HG03159 (cell line): ENCODE data around the gene ARPIN.
"Not testable (repeated sequence)": the region's sequence is repeated elsewhere in the genome, so short reads cannot be mapped to it uniquely, and the experiment has no call there.

Experiments
- ATAC-seq: cut with Tn5 transposase; IDR thresholded peaks from one replicate; pipeline ENCODE4 v1.9.1; 2021; ENCODE audit warnings: mild to moderate bottlenecking, moderate library complexity; ENCODE audit not compliant: unreplicated experiment

The ARPIN gene

DNA sequence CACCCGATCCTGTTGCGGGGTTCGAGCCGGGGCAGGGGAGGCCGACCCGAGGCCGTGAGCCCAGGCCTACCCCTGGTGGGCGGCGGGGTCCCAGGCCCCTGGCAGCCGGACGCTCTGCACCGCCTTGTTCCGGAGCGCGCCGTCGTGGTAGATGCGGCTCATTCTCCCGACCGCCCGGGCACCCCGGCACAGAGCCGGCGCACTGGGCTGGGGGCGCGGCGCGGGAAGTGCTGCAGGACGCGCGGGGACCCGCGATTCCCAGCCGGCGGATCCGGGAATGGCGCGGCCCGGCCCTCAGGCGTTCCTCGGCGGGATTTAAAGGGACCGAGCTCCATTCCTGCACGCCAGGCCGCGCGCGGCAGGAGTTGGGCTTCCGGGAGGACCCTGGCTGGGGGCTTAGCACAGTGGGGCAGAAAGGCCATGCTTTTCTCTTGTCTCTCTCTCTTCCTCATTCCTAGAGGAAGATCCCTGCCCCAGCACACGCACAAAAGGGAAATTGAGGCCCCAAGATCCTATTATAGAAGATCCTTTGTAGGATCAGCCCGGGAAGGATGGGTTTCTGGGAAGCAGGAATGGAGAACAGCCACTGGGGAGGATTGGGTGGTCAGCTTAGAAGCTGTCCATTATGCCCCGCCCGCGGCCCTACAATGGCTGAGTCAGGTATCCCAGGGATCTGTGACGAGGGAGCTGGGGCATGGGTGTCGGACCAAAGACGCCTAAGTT is at the start of gene ARPIN:
ARPIN (minus strand) TSS at position 279 of the 723 bp plus-strand sequence; CDS start at position 162, 117 bp downstream.
- ATAC-seq = no peak

DNA sequence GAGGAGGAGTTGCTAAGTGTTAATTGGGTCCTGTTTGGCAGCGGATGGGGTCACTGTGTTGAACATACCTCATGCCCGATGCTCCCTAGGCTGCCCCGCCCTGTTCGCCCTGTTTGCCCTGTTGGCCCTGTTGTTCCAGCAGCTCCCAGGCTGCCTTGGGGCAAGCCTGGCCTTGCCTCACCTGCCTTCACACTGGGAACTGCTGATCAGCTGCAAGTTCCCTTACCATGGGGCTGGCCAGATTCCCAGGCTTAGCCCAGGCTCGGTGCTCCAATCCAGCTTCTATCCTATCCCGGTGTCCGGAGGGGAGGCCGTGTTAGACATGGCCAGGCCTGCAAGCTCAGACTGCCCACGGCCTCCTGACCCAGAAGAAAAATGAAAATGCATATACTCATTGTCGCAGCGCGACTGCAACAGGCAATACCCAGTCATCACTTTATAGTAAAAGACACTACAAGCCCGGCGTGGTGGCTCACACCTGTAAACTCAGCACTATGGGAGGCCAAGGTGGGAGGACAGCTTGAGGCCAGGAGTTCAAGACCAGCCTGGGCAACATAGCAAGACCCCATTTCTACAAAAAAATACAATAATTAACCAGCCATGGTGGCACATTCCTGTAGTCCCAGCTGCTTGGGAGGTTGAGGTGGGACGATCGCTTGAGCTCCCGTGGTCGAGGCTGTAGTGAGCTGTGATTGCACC is 45.5 kb upstream of the ARPIN start:
- ATAC-seq = no peak

DNA sequence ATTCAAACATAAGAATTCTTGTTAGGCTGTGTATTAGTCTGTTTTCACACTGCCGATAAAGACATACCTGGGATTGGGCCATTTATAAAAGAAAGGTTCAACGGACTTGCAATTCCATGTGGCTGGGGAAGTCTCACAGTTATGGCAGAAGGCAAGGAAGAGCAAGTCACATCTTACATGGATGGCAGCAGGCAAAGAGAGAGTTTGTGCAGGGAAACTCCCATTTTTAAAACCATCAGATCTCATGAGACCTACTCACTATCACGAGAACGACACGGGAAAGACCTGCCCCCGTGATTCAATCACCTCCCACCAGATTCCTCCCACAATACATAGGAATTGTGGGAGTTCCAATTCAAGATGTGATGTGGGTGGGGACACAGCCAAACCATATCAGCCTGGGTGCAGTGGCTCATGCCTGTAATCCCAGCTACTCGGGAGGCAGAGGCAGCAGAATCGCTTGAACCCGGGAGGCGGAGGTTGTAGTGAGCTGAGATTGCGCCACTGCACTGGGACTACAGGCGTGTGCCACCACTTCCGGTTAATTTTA is 42.8 kb upstream of the ARPIN start:
- not testable (repeated sequence) for ATAC-seq

DNA sequence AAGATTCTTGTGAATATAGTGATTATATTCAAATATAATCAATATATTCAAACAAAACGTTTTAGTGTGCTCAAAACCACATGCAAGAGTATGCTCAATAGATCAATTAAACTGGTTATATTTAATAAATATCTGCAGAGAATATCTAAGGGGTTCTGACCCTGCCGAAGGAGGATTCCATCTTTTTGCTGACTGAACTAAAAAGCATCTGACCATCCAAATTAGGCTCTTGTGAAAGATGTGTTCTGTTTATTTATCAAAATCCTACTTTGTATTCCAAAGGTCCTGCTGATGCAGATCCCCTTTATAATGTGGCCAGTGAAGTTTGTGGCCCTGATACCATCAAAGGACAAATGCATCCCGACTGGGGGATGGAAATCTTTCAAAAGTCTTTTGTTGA is 41.8 kb upstream of the ARPIN start:
- ATAC-seq = no peak

DNA sequence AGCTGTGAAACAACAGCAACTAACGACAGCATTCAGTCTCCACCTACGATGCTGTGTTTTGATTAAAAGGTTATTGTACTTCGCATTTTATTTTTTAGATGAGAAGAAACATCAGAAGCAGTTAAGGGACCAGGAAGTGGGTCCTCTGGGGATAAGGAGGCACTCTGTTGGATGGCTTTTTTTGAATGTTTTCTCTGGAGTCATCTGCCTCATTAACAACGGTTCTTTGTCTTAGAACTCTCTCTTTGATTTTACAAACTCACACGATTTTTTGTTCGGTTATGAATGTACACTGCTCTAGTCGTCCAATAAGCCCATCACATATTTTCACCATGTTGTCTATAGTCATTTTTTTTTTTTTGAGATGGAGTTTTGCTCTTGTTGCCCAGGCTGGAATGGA is 36.0 kb upstream of the ARPIN start:
- ATAC-seq = no peak

DNA sequence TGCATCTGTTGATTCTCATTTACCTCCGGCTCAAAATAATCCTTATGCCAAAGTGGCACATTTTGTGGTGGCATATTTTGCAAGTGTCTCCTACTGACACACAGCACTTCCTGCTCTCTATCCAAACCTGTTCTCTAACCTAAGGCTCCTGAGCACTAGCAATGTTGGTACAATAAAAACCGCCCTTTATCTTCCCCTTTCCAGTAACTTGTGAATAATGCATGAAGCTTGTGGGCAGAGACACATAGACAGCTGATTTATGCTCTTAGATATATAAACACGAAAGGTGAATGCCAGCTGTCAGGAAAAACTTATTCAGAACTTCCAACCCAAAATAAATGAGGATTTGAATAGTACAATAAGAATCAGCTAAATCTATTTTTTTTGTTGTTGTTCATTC is 34.6 kb upstream of the ARPIN start:
- ATAC-seq = no peak

DNA sequence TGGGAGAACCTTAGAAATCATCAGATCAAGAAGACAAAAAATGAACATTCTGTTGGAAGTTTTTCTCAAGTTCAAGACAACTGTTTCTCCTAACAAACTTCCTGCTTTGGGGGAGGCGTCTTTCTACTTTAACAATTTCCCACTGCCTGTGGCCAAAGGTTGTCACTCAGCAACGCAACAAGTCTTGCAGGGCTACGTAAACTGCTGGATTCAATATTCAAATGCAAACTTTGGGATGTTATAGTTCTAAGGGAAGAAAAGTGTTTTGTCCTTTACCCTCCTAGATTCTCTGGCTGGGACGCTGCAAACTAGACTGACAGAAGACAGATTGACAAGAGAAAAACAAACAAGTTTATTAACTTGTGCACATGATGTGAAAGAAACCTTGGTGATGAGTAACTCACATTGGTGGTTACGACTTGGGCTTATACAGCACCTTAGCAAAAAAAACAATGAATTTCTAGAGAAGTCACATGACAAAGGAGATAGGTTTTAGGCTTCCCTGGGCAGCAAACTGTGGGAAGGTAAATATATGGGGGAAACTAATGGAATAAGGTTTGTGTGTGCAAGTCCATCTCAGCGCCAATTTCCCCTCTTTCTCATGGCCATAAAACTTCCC is 34.0 kb upstream of the ARPIN start:
- no peak for ATAC-seq

DNA sequence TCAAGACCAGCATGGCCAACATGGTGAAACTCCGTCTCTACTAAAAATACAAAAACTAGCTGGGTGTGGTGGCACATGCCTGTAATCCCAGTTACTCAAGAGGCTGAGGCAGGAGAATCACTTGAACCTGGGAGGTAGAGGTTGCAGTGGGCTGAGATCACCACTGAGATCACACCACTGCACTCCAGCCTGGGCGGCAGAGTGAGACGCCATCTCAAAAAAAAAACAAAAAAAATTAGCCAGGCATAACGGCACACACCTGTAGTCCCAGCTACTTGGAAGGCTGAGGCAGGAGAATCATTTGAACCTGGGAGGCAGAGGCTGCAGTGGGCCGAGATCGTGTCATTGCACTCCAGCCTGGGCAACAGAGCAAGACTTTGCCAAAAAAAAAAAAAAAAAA is 31.0 kb upstream of the ARPIN start:
- not testable (repeated sequence) for ATAC-seq

DNA sequence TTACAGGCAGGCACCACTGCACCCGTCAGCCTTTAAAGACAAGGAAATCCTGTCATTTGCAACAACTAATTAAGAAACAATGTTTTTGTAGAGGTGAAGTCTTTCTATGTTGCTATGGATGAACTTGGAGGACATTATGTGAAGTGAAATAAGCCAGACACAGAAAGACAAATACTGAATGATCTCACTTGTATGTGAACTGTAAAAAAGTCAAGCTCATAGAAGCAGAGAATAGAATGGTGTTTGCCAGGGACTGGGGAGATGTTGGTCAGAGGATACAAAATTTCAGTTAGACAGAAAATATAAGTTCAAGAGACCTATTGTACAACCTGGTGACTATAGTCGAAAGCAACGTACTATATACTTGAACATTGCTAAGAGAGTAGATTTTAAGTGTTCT is 27.2 kb upstream of the ARPIN start:
- ATAC-seq = no peak

DNA sequence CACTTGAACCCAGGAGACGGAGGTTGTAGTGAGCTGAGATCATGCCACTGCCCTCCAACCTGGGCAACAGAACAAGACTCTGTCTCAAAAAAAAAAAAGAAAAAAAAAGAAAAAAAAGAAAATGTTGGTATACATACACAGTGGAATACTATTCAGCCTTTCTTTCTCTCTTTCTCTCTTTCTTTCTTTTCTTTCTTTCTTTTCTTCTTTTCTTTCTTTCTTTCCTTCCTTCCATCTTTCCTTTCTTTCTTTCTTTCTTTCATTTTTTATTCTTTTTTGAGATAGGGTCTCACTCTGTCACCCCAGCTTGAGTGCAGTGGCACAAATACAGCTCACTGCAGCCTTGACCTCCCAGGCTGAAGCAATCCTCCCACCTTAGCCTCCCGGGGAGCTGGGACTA is 26.6 kb upstream of the ARPIN start:
- ATAC-seq = not testable (repeated sequence)

DNA sequence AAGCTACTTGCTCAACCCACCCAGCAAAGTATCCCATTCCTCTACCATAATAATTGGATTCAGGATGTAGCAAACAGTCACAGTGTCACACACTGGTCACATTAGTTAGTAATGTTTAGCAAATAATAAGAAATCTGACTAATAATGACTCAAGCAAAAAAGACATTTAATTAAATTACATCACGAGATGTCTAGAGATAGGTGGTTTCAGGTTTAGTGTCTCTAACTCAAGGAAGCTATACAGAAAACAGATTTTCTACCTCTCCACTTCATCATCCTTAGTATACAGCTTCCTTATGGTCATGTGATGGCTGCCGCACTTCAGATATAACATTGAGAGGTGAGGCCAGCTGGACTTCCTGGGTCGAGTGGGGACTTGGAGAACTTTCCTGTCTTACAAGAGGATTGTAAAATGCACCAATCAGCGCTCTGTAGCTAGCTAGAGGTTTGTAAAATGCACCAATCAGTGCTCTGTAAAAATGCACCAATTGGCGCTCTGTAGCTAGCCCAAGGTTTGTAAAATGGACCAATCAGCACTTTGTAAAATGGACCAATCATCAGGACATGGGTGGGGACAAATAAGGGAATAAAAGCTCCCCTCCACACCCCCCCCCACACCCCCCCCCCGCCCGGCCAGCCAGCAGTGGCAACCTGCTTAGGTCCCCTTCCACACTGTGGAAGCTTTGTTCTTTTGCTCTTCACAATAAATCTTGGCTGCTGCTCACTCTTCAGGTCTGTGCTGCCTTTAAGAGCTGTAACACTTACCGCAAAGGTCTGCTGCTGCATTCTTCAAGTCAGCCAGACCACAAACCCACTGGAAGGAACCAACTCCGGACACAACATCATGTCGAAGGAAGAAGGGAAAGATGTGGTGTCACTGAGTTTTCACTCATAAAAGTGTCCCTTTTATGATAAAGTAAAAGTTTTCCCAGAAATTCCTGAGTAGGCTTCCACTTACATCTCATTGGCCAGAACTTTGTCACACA is 24.9 kb upstream of the ARPIN start:
- ATAC-seq = no peak

DNA sequence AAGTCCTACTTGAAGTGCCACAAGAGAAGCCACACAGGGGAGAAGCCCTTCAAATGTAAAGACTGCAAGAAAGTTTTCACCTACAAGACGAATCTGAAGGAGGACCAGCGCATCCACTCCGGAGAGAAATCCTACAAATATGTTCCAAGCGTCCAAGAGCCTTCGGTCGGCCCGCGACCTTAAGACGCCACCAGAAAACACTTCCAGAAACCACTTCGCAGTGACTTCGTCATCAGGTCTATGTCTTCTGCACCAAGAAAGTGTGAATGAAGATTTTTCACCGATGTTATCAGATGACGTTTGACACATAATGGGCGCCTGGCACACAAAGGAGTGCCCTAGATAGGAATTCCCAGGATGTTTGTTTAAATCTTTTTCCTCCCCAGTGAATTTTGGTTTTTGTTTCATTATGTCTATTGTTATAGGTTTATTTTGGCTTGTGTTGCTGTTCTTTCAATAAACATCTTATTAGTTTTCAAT is 24.1 kb upstream of the ARPIN start:
- no peak for ATAC-seq

DNA sequence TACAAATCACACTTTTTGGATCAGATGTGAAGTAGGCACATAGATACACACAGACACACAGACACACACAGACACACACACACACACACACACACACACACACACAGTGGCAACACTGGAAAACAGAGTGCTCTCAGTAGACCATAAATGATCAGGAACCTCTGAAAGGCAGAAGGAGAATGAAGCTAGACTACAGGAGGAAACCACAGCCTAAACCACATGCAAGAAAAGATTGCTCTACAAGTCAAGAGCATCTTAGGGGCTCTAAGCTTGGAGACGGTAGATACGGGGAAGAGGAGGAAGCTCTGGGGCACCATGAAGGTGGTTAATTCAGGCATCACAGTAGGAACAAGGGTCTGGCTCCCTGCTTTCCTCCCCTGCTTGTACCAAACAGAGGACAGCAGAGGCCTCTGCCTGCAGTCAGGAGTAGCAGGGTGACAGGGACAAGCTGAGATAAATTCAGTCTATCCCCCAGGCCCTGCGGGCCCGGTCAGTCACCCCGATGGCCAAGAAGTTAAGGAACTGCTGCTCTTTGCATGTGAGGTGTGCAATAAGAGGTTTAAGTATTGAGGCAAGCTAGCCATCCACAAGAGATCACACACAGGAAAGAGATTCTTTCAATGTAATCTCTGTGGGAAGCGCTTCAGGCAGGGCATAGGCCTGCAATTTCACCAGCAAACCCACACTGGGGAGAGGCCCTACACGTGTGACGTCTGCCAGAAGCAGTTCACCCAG is 23.5 kb upstream of the ARPIN start:
- no peak for ATAC-seq

DNA sequence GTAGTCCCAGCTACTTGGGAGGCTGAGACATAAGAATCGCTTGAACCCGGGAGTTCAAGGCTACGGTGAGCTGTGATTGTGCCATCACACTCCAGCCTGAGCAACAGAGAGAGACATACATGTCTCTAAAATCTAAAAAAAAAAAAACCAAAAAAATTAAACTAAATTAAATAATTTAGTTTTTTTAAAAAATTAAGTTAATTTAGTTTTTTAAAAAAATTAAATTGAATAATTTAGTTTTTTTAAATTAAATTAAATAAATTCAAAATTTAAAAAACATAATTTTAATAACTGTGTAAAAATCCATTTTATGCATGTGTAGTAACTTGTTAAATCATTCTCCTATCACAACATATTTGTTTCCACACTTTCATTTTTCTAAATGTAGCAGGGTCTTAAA is 20.1 kb upstream of the ARPIN start:
- no peak for ATAC-seq

DNA sequence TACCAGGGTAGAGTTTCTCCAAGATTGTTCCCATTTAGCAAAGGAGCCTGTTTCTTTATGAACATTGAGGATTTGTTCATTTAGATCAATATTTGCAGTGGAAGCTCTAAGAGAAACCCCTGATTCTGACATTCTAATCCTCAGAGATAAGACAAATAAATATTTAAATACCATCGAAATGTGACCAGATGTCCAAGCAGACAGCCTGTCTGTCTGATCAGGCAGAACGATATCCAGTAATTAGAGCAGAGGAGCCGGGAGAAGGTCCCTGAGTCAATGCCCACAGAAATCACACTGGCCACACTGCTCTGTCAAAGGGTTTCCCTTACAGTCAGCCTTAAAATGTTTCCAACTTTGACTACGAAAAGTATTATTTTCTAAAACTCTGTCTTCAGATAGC is 15.7 kb upstream of the ARPIN start:
- no peak for ATAC-seq

DNA sequence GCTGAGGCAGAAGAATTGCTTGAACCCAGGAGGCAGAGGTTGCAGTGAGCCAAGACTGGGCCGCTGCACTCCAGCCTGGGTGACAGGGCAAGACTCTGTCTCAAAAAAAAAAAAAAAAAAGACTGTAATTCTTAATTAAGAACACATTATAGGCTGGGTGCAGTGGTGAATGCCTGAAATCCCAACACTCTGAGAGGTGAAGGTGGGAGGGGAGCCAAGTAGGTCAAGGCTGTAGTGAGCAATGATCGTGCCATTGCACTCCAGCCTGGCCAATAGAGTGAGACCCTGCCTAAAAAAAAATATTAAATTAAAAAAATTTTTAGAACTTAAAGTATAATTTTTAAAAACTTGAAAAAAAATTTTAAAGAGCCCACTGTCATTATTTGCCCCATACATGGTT is 13.4 kb upstream of the ARPIN start:
- no peak for ATAC-seq

DNA sequence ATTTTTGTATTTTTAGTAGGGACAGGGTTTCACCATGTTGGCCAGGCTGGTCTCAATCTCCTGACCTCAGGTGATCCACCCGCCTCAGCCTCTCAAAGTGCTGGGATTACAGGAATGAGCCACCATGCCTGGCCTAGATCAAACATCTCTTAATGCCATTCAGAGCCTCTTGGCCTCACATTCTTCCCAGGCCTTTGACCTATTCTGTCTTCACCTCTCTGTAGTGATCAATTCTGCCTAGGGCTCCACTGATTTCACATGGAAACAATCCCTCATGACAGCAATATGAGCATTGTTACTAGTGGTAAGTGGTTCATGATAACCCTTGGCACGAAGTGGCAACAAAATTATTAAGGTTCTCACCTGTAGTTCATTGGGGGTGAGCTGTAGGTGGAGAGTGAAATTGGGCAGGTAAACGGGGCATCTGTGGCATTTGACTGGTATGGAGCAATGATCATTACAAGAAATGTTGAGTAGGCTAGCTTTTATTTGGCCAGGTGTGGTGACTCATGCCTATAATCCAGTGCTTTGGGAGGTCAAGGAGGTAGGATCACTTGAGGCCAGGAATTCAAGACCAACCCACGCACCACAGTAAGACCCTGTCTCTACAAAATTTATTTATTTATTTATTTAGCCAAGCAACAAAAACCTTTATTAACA is 4.8 kb upstream of the ARPIN start:
- ATAC-seq = no peak

DNA sequence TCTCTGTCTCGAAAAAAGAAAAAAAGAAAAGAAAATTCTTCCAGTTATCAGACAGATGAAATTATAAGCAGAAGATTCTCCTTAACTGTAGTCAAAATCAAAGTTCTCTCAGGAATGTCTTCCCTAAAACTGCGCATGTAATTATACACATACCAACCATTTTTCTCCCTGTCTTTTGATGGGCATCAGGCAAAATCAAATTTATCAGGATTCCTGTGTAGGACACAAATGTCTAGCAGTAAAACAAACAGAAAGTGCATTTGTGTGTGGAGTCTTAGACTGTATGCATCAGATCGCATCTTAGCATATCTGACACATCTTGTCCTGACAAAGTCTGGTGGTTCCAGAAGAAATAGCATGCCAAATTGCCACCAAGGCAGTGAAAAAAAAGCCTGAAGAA is 3.9 kb upstream of the ARPIN start:
- no peak for ATAC-seq

DNA sequence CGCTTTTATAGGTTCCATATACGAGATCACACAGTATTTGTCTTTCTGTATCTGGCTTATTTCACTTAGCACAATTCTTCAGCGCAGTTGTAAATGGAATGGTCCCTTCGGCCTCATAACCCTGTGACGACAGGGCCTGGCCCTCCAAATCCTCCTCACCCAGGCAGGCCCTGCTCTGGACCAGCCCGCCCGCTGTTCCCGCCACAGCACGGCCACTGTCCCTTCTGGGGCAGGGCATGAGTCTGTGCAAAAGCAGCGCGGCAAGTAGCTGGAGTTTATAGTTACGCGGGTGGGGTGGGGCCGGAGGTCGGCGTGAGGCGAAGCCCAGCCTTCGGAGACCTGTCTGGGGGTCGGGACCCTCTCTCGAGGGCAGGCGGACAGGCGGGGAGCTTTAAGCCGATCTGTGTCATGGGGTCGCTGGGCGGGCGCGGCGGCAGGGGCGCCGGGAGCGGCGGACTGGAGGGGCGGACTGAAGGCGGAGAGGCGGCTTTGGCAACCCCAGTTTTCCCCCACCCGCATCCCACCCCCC is 543 bp downstream of the ARPIN start:
- ATAC-seq = no peak
